Suprapubic skin (tissue), 3 donors: ENCODE results near the gene CYB5D1.

Experiments used
- EP300 ChIP-seq: sonication (generic); formaldehyde crosslinking; IDR thresholded peaks from one replicate; pipeline ENCODE4 v1.6.1; 2017; ENCODE audit warnings: antibody characterized with exemption
- TF ChIP-seq, protein P1 (sequence below), 2 donors: fragments of 200-600 bp in 1 of 2; fragments of 450-650 bp in 1 of 2; sonication (generic) in 1 of 2; IDR thresholded peaks; one replicate each; pipeline ENCODE4 v1.5.1; 2016 to 2019; ENCODE audit warnings: antibody characterized with exemption in 2 of 2, mild to moderate bottlenecking in 1 of 2, moderate library complexity in 1 of 2

- TF ChIP-seq EP300, result no peak
- TF ChIP-seq, protein P1, sequence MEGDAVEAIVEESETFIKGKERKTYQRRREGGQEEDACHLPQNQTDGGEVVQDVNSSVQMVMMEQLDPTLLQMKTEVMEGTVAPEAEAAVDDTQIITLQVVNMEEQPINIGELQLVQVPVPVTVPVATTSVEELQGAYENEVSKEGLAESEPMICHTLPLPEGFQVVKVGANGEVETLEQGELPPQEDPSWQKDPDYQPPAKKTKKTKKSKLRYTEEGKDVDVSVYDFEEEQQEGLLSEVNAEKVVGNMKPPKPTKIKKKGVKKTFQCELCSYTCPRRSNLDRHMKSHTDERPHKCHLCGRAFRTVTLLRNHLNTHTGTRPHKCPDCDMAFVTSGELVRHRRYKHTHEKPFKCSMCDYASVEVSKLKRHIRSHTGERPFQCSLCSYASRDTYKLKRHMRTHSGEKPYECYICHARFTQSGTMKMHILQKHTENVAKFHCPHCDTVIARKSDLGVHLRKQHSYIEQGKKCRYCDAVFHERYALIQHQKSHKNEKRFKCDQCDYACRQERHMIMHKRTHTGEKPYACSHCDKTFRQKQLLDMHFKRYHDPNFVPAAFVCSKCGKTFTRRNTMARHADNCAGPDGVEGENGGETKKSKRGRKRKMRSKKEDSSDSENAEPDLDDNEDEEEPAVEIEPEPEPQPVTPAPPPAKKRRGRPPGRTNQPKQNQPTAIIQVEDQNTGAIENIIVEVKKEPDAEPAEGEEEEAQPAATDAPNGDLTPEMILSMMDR (IDR thresholded peaks at IDR 0.05), result no peak
These were observed 15.2 kb upstream of the CYB5D1 start for GRCh38 chr17:7842380-7843256.
